ENCODE measurements around the gene HMG20B.
"Not testable (repeated sequence)": the region's sequence is repeated elsewhere in the genome, so short reads cannot be mapped to it uniquely, and the experiment has no call there.

HMG20B gene

GRCh38 chr19:3556978-3557460, 15.7 kb upstream of the HMG20B start:
- DNase-seq: peak; percentile 76

GRCh38 chr19:3557461-3558248, 15.1 kb upstream of the HMG20B start, which contains the start of gene MFSD12:
Gene MFSD12, minus strand, starts transcription at chr19:3557586. Its CDS starts 183 bp downstream, at chr19:3557403.
- DNase-seq: peak; percentile 97

- no peak for DNase-seq
These were observed 8.8 kb upstream of the HMG20B start for GRCh38 chr19:3563709-3564524.

GRCh38 chr19:3565139-3565538, 7.6 kb upstream of the HMG20B start:
- DNase-seq: no peak

GRCh38 chr19:3570042-3570441, 2.7 kb upstream of the HMG20B start:
- DNase-seq: not testable (repeated sequence)

- DNase-seq: no peak
These were observed 2.1 kb upstream of the HMG20B start for GRCh38 chr19:3570606-3571011.

GRCh38 chr19:3572132-3572854, 451 bp upstream of the HMG20B start:
- peak; percentile 99 for DNase-seq

- no peak for DNase-seq
These were observed 566 bp downstream of the HMG20B start for GRCh38 chr19:3573162-3573857.

GRCh38 chr19:3573858-3574637, 1.3 kb downstream of the HMG20B start:
- DNase-seq: peak; percentile 82

GRCh38 chr19:3575260-3575741, 2.6 kb downstream of the HMG20B start:
- DNase-seq: no peak

- DNase-seq: no peak
These were observed 3.4 kb downstream of the HMG20B start for GRCh38 chr19:3575949-3576673.

GRCh38 chr19:3576696-3577443, 4.1 kb downstream of the HMG20B start:
- no peak for DNase-seq

- no peak for DNase-seq
These were observed 5.1 kb downstream of the HMG20B start for GRCh38 chr19:3577723-3578344.

- no peak for DNase-seq
These were observed 5.6 kb downstream of the HMG20B start for GRCh38 chr19:3578390-3578789.

GRCh38 chr19:3580156-3580934, 7.6 kb downstream of the HMG20B start:
- DNase-seq: no peak

- DNase-seq: not testable (repeated sequence)
These were observed 9.0 kb downstream of the HMG20B start for GRCh38 chr19:3581792-3582191.

GRCh38 chr19:3584036-3584802, 11.5 kb downstream of the HMG20B start:
- not testable (repeated sequence) for DNase-seq

Data from stimulated activated CD4-positive, alpha-beta T cell treated with anti-CD3 and anti-CD28 coated beads, Interleukin-4, amount 100 ng/mL, for 1 hour (primary cell).